Lower leg skin (tissue), 4 donors: ENCODE results near the gene TRAPPC12. TPM values are rescaled to one million over a fixed set of nuclear protein-coding genes. Genes with fewer than 3 reads are reported as not detected.

Experiments
- DNase-seq, 2 donors: peaks; one replicate each; pipeline ENCODE4 v3.0.0-alpha.2; 2019; ENCODE audit warnings: low spot score in 2 of 2
- H3K4me3 ChIP-seq: fragments of 200-600 bp; sonication (generic); 2 replicates; pipeline ENCODE4 v1.5.1; 2017; ENCODE audit warnings: mild to moderate bottlenecking, low read depth; ENCODE audit not compliant: poor library complexity, severe bottlenecking
- CTCF ChIP-seq, 3 donors: fragments of 450-650 bp; IDR thresholded peaks; one replicate each; pipeline ENCODE4 v1.5.1; 2016; ENCODE audit warnings: antibody characterized with exemption in 3 of 3, mild to moderate bottlenecking in 3 of 3, moderate library complexity in 2 of 3
- POLR2A ChIP-seq, 2 donors: fragments of 450-650 bp; IDR thresholded peaks; one replicate each; pipeline ENCODE4 v1.6.1; 2016 to 2017; ENCODE audit warnings: antibody characterized with exemption in 2 of 2, mild to moderate bottlenecking in 1 of 2, moderate library complexity in 1 of 2
- WGBS, 2 donors: methylation state at CpG; one replicate each; pipeline ENCODE4 v1.1.5; 2018; 5-methylcytosine and 5-hydroxymethylcytosine counted together
- intact Hi-C: fragments of 100-400 bp; cut with DNase I; formaldehyde crosslinking; loops from one replicate; pipeline ENCODE4 v1.15.0; 2023; ENCODE audit warnings: low total_unique reads
- total RNA-seq, 4 donors: library from RNA; depleted of rRNA; stranded (reverse); fragments of >200 nt; gene quantifications; one replicate each; pipeline ENCODE4 v1.1.0, GENCODE V29; 2016

Gene TRAPPC12
- total RNA-seq, 4 donors from 2014 or later = 79.4 to 139 (median 121) TPM

GRCh38 chr2:3377279-3377611 lies 2.2 kb upstream of the TRAPPC12 start:
- TF ChIP-seq CTCF (IDR thresholded peaks at IDR 0.05) (no peak), POLR2A (IDR thresholded peaks at IDR 0.05) (no peak)
- intact Hi-C loops = no loop called here
- no peak for DNase-seq
- 1% methylated on average over 8 of the region's 8 CpGs for WGBS, 2 donors
- H3K4me3 ChIP-seq = peak overlapping the region; percentile 70

- peak within 1 kb of the TSS; percentile 70 for H3K4me3 ChIP-seq
- DNase-seq = peak; percentile 98 to 99
- no peak for TF ChIP-seq POLR2A (IDR thresholded peaks at IDR 0.05)
- no peak for TF ChIP-seq CTCF (IDR thresholded peaks at IDR 0.05)
- intact Hi-C loops = no loop called here
- 2 to 3% methylated on average over 39 to 57 of the region's 57 CpGs for WGBS, 2 donors
Measured at GRCh38 chr2:3377612-3378432, 1.7 kb upstream of the TRAPPC12 start, which contains the start of gene EIPR1. EIPR1 (minus strand) TSS chr2:3377818; CDS start chr2:3377689, 129 bp downstream.

GRCh38 chr2:3379339-3379646 lies 201 bp upstream of the TRAPPC12 start:
- TF ChIP-seq CTCF (IDR thresholded peaks at IDR 0.05) (no peak), POLR2A (IDR thresholded peaks at IDR 0.05) (no peak)
- intact Hi-C loops = no loop called here
- DNase-seq = no peak
- WGBS, 2 donors = 10 to 16% methylated on average over 8 of the region's 8 CpGs
- peak overlapping the region; percentile 88 for H3K4me3 ChIP-seq

GRCh38 chr2:3386448-3386958 lies 7.0 kb downstream of the TRAPPC12 start:
- no peak for DNase-seq
- intact Hi-C loops = no loop called here
- WGBS, 2 donors = 88 to 91% methylated on average over 10 of the region's 10 CpGs
- no peak overlapping the region for H3K4me3 ChIP-seq
- TF ChIP-seq POLR2A (IDR thresholded peaks at IDR 0.05) = no peak
- no peak for TF ChIP-seq CTCF (IDR thresholded peaks at IDR 0.05)

- no peak for DNase-seq
- WGBS, 2 donors = 94 to 95% methylated on average over 5 of the region's 5 CpGs
- H3K4me3 ChIP-seq = no peak overlapping the region
- intact Hi-C loops = no loop called here
- no peak for TF ChIP-seq POLR2A (IDR thresholded peaks at IDR 0.05)
- TF ChIP-seq CTCF (IDR thresholded peaks at IDR 0.05) = no peak
Measured at GRCh38 chr2:3387011-3387410, 7.5 kb downstream of the TRAPPC12 start.
